ENCODE results near the gene MMP20.

MMP20 gene

GRCh38 chr11:102623998-102624397 lies 1.1 kb downstream of the MMP20 start:
- FAIRE-seq (peak; percentile 86), DNase-seq (ENCODE audit: insufficient read length, low spot score) (no peak)

GRCh38 chr11:102623128-102623527 lies 2.0 kb downstream of the MMP20 start:
- FAIRE-seq (peak; percentile 49), DNase-seq (ENCODE audit: insufficient read length, low spot score) (no peak)

- FAIRE-seq (no peak), DNase-seq (ENCODE audit: insufficient read length, low spot score) (no peak)
Observed at GRCh38 chr11:102622258-102622657, 2.9 kb downstream of the MMP20 start.

- FAIRE-seq (peak; percentile 64), DNase-seq (ENCODE audit: insufficient read length, low spot score) (no peak)
Observed at GRCh38 chr11:102620818-102621561, 4.1 kb downstream of the MMP20 start.

GRCh38 chr11:102620179-102620578 lies 5.0 kb downstream of the MMP20 start:
- FAIRE-seq (peak; percentile 78), DNase-seq (ENCODE audit: insufficient read length, low spot score) (no peak)

GRCh38 chr11:102617466-102618008 lies 7.6 kb downstream of the MMP20 start:
- DNase-seq (ENCODE audit: insufficient read length, low spot score) = no peak
- FAIRE-seq = no peak

GRCh38 chr11:102615894-102616432 lies 9.2 kb downstream of the MMP20 start:
- FAIRE-seq = no peak
- DNase-seq (ENCODE audit: insufficient read length, low spot score) = no peak

GRCh38 chr11:102615077-102615893 lies 9.8 kb downstream of the MMP20 start:
- peak; percentile 60 for DNase-seq (ENCODE audit: insufficient read length, low spot score)
- peak; percentile 89 for FAIRE-seq

GRCh38 chr11:102614485-102614884 lies 10.6 kb downstream of the MMP20 start:
- FAIRE-seq (peak; percentile 36), DNase-seq (ENCODE audit: insufficient read length, low spot score) (no peak)

- DNase-seq (ENCODE audit: insufficient read length, low spot score) = no peak
- no peak for FAIRE-seq
Observed at GRCh38 chr11:102614031-102614430, 11.1 kb downstream of the MMP20 start.

GRCh38 chr11:102613450-102613849 lies 11.7 kb downstream of the MMP20 start:
- DNase-seq (ENCODE audit: insufficient read length, low spot score) (no peak), FAIRE-seq (no peak)

GRCh38 chr11:102611291-102611690 lies 13.8 kb downstream of the MMP20 start:
- peak; percentile 89 for FAIRE-seq
- DNase-seq (ENCODE audit: insufficient read length, low spot score) = no peak

- DNase-seq (ENCODE audit: insufficient read length, low spot score) = no peak
- peak; percentile 9 for FAIRE-seq
Observed at GRCh38 chr11:102610200-102610599, 14.9 kb downstream of the MMP20 start.

- no peak for FAIRE-seq
- no peak for DNase-seq (ENCODE audit: insufficient read length, low spot score)
Observed at GRCh38 chr11:102608699-102609098, 16.4 kb downstream of the MMP20 start.

- FAIRE-seq = peak; percentile 9
Observed at GRCh38 chr11:102604875-102605274, 20.3 kb downstream of the MMP20 start.

GRCh38 chr11:102604011-102604410 lies 21.1 kb downstream of the MMP20 start:
- peak; percentile 76 for FAIRE-seq
- no peak for DNase-seq (ENCODE audit: insufficient read length, low spot score)

More at GRCh38 chr11:102604875-102605274, 20.3 kb downstream of the MMP20 start:
- no peak for DNase-seq (ENCODE audit: insufficient read length, low spot score)

- peak; percentile 31 for FAIRE-seq
Observed at GRCh38 chr11:102603576-102603975, 21.6 kb downstream of the MMP20 start.

GRCh38 chr11:102603091-102603490 lies 22.0 kb downstream of the MMP20 start:
- peak; percentile 23 for DNase-seq (ENCODE audit: insufficient read length, low spot score)

More at GRCh38 chr11:102603576-102603975, 21.6 kb downstream of the MMP20 start:
- DNase-seq (ENCODE audit: insufficient read length, low spot score) = no peak

GRCh38 chr11:102600666-102601065 lies 24.5 kb downstream of the MMP20 start:
- FAIRE-seq = no peak

More at GRCh38 chr11:102603091-102603490, 22.0 kb downstream of the MMP20 start:
- FAIRE-seq = peak; percentile 88

GRCh38 chr11:102599642-102600261 lies 25.4 kb downstream of the MMP20 start:
- FAIRE-seq (peak; percentile 88), DNase-seq (ENCODE audit: insufficient read length, low spot score) (peak; percentile 90)

More at GRCh38 chr11:102600666-102601065, 24.5 kb downstream of the MMP20 start:
- DNase-seq (ENCODE audit: insufficient read length, low spot score) = no peak

- DNase-seq (ENCODE audit: insufficient read length, low spot score) (no peak), FAIRE-seq (no peak)
Observed at GRCh38 chr11:102598272-102598671, 26.9 kb downstream of the MMP20 start.
